Aorta (tissue), 5 donors: ENCODE data around the gene SBK1. TPM values are rescaled to one million over a fixed set of nuclear protein-coding genes. Genes with fewer than 3 reads are reported as not detected.

Experiments used
- ATAC-seq: fragments of 200-7000 bp; cut with Tn5 transposase; one replicate; pipeline ENCODE4 v1.9.1; 2022; ENCODE audit warnings: moderate library complexity; ENCODE audit not compliant: low FRiP score
- DNase-seq, 2 donors: peaks; one replicate each; pipeline ENCODE4 v3.0.0-alpha.2; 2020
- H3K27ac ChIP-seq, 2 donors: one replicate each; pipeline ENCODE4 v1.5.1; 2013; ENCODE audit warnings: low read length in 2 of 2, mild to moderate bottlenecking in 2 of 2, moderate library complexity in 2 of 2, control low read depth in 1 of 2, inconsistent platforms in 1 of 2, low read depth in 1 of 2
- H3K27me3 ChIP-seq, 2 donors: one replicate each; pipeline ENCODE4 v1.6.1; 2013; ENCODE audit warnings: control low read depth in 1 of 2, low read length in 1 of 2, mild to moderate bottlenecking in 1 of 2, moderate library complexity in 1 of 2; ENCODE audit not compliant: insufficient read depth in 2 of 2, control insufficient read depth in 1 of 2
- H3K36me3 ChIP-seq, 2 donors: one replicate each; pipeline ENCODE4 v1.6.1; 2013; ENCODE audit warnings: control low read depth in 1 of 2, low read length in 1 of 2, mild to moderate bottlenecking in 1 of 2; ENCODE audit not compliant: insufficient read depth in 2 of 2, control insufficient read depth in 1 of 2
- H3K4me1 ChIP-seq, 2 donors: one replicate each; pipeline ENCODE4 v1.6.1; 2013; ENCODE audit warnings: low read length in 2 of 2, control low read depth in 1 of 2, mild to moderate bottlenecking in 1 of 2, moderate library complexity in 1 of 2; ENCODE audit not compliant: insufficient read depth in 2 of 2, control insufficient read depth in 1 of 2
- H3K4me3 ChIP-seq, 2 donors: one replicate each; pipeline ENCODE4 v1.5.1; 2013; ENCODE audit warnings: low read length in 2 of 2, control low read depth in 1 of 2, mild to moderate bottlenecking in 1 of 2
- H3K9me3 ChIP-seq: one replicate; pipeline ENCODE4 v1.6.1; 2013; ENCODE audit warnings: mild to moderate bottlenecking, low read length; ENCODE audit not compliant: control insufficient read depth
- WGBS, 2 donors: extraction: QIAGEN DNeasy Blood & Tissue Kit; methylation state at CpG; one replicate each; pipeline ENCODE4 v1.1.7; 2013; 5-methylcytosine and 5-hydroxymethylcytosine counted together
- intact Hi-C, 2 donors: fragments of 100-400 bp; cut with DNase I; formaldehyde crosslinking; loops; one replicate each; pipeline versions ENCODE4 v1.14.2 to v1.15.0; 2022
- polyA plus RNA-seq, 2 donors: library from polyadenylated mRNA; stranded (reverse); fragments of 200-250 nt; gene quantifications; one replicate each; pipeline ENCODE4 v1.2.3, GENCODE V29; 2013
- total RNA-seq, 2 donors: library from RNA; stranded (reverse); fragmentation: NEBNext Ultra II Directional; extraction: Animal tissue kit (Norgen Biotek cat#: 25700); gene quantifications; one replicate each; pipeline ENCODE4 v1.2.1, GENCODE V29; 2021
- donor health status: healthy with polysubstance abuse.
- donor health status: Bipolar disorder and iron deficiency.
- donor health status: DM: no; HTN: no; CAD: no.
- donor health status: DM: no; HTN: no; CAD: no.
- donor health status: DM: yes; HTN: yes; CAD: no.

Gene SBK1
- total and polyA plus RNA-seq, 4 donors, result 0.03 to 0.33 (median 0.16) TPM; not detected in 1

DNA sequence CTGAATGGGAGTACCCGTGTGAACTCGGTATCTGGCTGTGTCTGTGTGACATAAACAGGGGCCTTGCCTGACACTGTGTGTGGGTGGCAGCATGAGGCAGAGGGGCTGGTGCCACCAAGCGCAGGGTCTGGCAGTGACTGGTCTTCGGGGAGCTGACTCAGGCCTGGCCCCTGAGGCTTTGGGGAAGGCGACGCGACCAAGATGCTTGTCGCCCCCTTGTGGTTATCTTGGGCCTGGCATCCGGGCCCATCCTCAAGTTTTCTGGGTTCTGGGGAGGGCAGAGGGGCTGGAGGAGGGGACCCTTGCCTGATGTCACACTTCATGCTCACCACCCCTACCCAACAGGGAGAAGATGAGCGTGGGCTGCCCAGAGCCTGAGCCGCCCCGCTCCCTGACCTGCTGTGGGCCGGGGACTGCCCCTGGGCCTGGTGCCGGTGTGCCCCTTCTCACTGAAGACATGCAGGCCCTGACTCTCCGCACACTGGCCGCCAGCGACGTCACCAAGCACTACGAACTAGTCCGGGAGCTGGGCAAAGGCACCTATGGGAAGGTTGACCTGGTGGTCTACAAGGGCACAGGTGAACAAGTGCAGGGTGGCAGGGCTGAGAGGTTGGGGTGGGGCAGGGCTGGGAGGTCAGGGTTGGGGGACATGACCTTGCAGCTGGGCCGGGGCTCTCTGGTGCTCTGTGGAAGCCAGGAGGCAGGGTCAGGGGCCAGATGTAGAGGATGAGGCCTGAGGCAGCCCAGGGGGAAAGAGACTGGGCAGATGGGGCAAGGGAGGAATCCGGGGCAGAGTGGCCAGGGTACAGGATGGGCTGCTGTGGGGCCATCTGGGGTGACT lies 24.9 kb downstream of the SBK1 start:
- Histone ChIP-seq H3K27ac (no peak overlapping the region), H3K4me1 (no peaks in the 10 kb centered on the region), H3K9me3 (no peaks in the 10 kb centered on the region), H3K4me3 (no peak overlapping the region), H3K36me3 (no peaks in the 10 kb centered on the region), H3K27me3 (no peaks in the 10 kb centered on the region)
- intact Hi-C loops, result loop anchor here (1.0 to 5.0 kb wide), 2 partner anchors 40 kb away; no protein-coding TSS in a partner anchor
- ATAC-seq, result no peak
- peak; percentile 70 to 87 for DNase-seq
- WGBS, 2 donors, result 52 to 53% methylated on average over 22 of the region's 22 CpGs

DNA sequence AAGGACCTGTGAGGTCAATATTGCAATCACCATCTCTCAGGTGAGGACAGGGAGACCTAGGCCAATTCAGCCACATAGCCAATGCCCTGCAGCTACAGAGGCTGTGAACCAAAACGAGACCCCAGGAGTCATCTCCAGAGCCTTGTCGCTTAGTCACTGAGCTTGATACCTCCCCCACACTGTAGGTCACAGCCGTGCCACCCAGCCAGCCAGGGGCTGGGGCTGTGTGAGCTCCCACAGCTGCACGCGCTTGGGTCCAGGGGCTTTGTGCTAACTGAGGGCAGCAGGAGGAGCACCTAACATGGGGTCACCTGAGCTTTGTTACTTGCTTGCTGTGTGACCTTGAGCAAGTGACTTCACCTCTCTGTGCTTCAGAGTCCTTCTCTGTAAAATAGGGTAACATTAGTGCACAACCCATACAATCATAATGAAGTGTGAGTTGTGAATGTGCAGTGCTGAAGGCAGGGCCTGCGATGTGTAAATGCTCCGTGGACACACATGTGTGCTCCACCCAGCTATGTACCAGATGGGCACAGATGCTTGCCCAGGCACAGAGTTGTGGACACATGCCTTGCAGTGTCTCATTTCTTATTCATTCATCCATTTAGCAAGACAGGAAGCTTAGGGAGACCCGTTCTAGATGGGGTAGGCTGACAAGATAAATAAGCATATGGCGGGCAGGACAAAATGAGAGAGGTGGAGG lies 25.9 kb downstream of the SBK1 start:
- Histone ChIP-seq H3K4me3 (no peak overlapping the region), H3K27me3 (no peaks in the 10 kb centered on the region), H3K27ac (no peak overlapping the region), H3K36me3 (no peaks in the 10 kb centered on the region), H3K9me3 (no peaks in the 10 kb centered on the region), H3K4me1 (no peaks in the 10 kb centered on the region)
- DNase-seq (peak in 1 of 2 donors; percentile 42), ATAC-seq (no peak)
- WGBS, 2 donors, result 86 to 90% methylated on average over 9 of the region's 9 CpGs
- intact Hi-C loops, result loop anchor here in 1 of 2 donors (5.0 kb wide), 1 partner anchor 41 kb away; no protein-coding TSS in a partner anchor

DNA sequence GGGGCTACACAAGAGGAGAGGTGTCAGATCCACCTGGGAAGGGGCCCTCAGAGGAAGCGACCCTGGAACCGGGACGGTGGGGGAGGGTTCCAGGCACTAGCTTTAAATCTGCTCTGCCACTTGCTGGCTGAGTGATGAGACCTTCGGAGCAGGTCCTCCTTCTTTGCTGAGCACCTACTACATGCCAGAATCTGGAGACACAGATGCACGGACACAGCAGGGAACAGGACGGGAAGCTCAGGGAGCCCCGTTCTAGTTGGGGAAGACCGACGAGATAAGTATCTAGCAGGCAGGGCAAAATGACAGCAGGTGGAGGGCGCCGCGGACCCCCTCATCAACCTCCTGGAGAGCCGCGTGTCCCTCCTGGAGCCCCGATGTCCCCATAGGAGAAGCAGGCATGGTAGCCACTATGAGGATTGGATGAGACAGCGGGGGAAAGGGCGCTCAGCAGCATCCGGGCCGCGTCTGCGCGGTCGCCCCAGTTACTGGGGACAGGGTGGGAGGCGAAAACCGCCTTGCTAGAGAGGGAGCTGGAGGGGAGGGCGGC lies 27.2 kb downstream of the SBK1 start:
- Histone ChIP-seq H3K36me3 (no peaks in the 10 kb centered on the region), H3K4me3 (no peak overlapping the region), H3K27ac (no peak overlapping the region), H3K27me3 (no peaks in the 10 kb centered on the region), H3K9me3 (no peaks in the 10 kb centered on the region), H3K4me1 (no peaks in the 10 kb centered on the region)
- 92 to 94% methylated on average over 26 of the region's 26 CpGs for WGBS, 2 donors
- intact Hi-C loops, result loop anchor here in 1 of 2 donors (5.0 kb wide), 1 partner anchor 42 kb away; no protein-coding TSS in a partner anchor
- peak in 1 of 2 donors; percentile 33 for DNase-seq
- no peak for ATAC-seq

DNA sequence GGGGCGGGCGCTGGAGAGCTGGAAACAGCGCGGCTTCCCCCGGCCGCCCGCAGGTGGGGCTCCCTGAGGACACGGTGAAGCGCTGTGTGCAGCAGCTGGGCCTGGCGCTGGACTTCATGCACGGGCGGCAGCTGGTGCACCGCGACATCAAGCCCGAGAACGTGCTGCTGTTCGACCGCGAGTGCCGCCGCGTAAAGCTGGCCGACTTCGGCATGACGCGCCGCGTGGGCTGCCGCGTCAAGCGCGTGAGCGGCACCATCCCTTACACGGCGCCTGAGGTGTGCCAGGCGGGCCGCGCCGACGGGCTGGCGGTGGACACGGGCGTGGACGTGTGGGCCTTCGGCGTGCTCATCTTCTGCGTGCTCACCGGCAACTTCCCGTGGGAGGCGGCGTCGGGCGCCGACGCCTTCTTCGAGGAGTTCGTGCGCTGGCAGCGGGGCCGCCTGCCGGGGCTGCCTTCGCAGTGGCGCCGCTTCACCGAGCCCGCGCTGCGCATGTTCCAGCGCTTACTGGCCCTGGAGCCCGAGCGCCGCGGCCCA lies 27.8 kb downstream of the SBK1 start:
- no peaks in the 10 kb centered on the region for H3K36me3 ChIP-seq
- H3K4me3 ChIP-seq, result no peak overlapping the region
- peak in 1 of 2 donors; percentile 72 for DNase-seq
- H3K27ac ChIP-seq, result no peak overlapping the region
- no peaks in the 10 kb centered on the region for H3K4me1 ChIP-seq
- no peaks in the 10 kb centered on the region for H3K27me3 ChIP-seq
- no peak for ATAC-seq
- H3K9me3 ChIP-seq, result no peaks in the 10 kb centered on the region
- 96 to 97% methylated on average over 72 to 73 of the region's 73 CpGs for WGBS, 2 donors
- intact Hi-C loops, result no loop called here

DNA sequence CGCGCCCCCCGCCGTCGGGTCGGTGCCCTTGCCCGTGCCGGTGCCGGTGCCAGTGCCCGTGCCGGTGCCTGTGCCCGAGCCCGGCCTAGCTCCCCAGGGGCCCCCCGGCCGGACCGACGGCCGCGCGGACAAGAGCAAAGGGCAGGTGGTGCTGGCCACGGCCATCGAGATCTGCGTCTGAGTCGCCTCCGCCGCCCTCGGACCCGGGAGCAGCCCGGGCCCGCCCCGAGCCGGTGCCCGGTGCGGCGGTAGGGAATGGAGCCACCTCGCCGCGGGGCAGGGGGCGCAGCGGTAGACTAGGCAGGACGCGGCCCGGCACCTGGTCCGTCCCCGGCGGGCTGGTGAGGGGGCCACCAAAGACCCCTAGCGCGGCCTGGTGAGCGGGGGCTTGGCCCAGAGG lies 28.4 kb downstream of the SBK1 start:
- intact Hi-C loops, result no loop called here
- 94 to 96% methylated on average over 43 to 49 of the region's 49 CpGs for WGBS, 2 donors

DNA sequence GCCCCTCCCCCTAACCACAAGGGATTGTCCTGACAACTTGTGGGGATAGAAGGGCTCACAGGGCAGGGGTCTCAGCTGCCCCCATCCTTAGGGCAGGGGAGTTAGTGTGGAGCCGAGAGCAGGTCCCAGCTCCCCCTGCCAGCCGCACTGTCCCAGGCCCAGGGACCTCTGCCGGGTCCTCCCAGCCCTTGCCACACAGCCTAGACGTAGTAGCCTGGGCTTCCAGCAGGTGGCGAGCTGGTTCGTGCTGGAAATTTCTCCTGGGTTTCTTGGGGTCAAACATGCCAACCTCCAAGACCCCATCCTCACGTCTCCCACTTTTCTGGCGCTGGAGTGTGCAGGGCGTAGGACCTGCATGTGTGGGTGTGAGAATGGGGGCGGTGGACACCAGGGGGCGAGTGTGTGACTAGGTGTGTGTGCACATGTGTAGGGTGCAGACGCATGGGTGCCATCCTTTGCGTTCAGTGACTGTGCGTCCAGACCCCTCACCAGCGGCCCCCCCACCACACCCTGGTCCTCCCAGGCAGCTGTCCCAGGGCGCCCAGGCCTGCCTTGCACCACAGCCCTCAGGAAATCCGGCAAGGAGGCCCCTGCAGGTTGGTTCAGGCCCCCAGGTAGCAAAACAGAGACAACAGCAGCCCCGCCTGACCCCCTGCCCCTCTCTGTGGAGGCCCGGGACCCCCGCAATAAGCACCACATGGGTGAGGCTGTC lies 29.5 kb downstream of the SBK1 start:
- intact Hi-C loops, result no loop called here
- Histone ChIP-seq H3K27ac (no peak overlapping the region), H3K4me3 (no peak overlapping the region), H3K27me3 (no peaks in the 10 kb centered on the region), H3K36me3 (no peaks in the 10 kb centered on the region), H3K4me1 (no peaks in the 10 kb centered on the region), H3K9me3 (no peaks in the 10 kb centered on the region)
- WGBS, 2 donors, result 66 to 68% methylated on average over 20 of the region's 20 CpGs
- no peak for ATAC-seq
- peak in 1 of 2 donors; percentile 76 for DNase-seq

More for the DNA sequence above, 28.4 kb downstream of the SBK1 start:
- Histone ChIP-seq H3K4me1 (no peaks in the 10 kb centered on the region), H3K27me3 (no peaks in the 10 kb centered on the region), H3K9me3 (no peaks in the 10 kb centered on the region), H3K36me3 (no peaks in the 10 kb centered on the region), H3K4me3 (no peak overlapping the region), H3K27ac (no peak overlapping the region)
- ATAC-seq (no peak), DNase-seq (peak in 1 of 2 donors; percentile 57)

DNA sequence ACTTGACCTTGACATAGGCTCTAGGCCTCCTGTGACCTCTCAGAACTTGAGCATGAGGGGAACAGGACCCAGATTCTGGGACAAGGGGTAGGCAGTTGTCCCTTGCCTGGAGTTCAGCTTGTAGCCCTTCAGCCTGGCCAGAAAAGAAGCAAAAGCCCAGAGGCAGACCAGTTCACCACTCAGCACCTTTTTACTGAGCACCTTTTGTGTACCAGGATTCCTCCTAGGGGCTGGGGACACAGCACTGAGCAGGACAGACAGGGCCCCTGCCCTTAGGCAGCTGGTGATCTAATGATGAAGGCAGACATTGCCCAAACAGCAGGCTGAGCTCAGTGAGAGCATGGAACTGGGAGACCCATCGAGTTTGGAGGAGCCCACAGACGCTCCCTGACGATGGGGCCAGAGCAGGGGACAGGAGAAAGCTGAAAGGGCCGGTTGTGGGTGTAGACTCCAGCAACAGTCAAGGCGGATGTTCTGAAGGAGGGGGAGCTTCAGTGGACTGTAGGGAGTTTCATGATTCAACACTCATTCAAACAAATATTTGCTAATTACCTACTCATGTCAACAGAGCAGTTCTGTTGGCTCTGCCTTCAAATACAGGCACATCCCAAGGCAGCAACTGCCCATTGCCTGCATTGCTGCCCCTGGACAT lies 32.0 kb downstream of the SBK1 start:
- no peak for ATAC-seq
- Histone ChIP-seq H3K27ac (no peak overlapping the region), H3K36me3 (no peaks in the 10 kb centered on the region), H3K4me1 (no peaks in the 10 kb centered on the region), H3K9me3 (no peaks in the 10 kb centered on the region), H3K4me3 (no peak overlapping the region), H3K27me3 (no peaks in the 10 kb centered on the region)
- peak in 1 of 2 donors; percentile 45 for DNase-seq
- WGBS, 2 donors, result 83 to 84% methylated on average over 5 of the region's 5 CpGs
- intact Hi-C loops, result no loop called here

DNA sequence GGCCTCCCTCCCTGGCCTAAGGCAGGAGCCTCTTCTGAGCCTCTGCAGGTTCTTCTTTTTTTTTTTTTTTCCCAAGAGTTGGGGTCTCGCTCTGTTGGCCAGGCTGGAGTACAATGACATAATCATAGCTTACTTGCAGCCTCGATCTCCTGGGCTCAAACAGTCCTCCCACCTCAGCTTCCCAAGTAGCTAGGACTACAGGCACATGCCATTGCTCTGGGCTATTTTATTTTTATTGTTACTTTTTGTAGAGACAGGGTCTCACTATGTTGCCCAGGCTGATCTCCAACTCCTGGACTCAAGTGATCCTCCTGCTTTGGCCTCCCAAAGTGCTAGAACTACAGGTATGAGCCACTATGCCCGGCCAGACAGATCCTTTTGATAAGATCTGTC lies 32.6 kb downstream of the SBK1 start:
- no peaks in the 10 kb centered on the region for H3K27me3 ChIP-seq
- intact Hi-C loops, result no loop called here
- WGBS, 2 donors, result 84 to 93% methylated on average over 3 of the region's 3 CpGs
- DNase-seq, result peak in 1 of 2 donors; percentile 5
- no peaks in the 10 kb centered on the region for H3K36me3 ChIP-seq
- H3K4me1 ChIP-seq, result no peaks in the 10 kb centered on the region
- no peak overlapping the region for H3K27ac ChIP-seq
- no peak overlapping the region for H3K4me3 ChIP-seq
- H3K9me3 ChIP-seq, result no peaks in the 10 kb centered on the region
- no peak for ATAC-seq
